GM21390 (cell line): ENCODE results near the gene MRPL32.

ENCODE experiments used
- ATAC-seq: cut with Tn5 transposase; IDR thresholded peaks from one replicate; pipeline ENCODE4 v1.9.1; 2021; ENCODE audit not compliant: unreplicated experiment

The MRPL32 gene

DNA sequence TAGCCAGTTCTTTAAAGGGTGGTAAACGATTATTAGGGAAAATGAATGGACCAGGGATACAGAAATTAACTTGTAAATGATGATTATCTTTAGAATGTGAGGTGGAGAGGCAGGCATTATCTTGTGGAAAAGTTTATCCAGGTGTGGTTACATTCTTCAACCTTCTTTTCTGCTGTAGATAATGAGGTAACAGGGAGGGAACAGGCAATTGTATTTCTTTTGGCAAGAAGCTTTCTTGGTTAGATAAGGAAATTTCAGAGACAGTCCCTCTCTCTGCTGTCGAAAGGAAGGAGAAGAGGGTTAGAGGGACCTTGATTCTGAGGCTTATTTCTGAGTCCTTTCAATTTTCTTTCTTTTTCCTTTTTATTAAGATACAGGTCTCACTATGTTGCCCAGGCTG lies 32.1 kb downstream of the MRPL32 start:
- no peak for ATAC-seq

DNA sequence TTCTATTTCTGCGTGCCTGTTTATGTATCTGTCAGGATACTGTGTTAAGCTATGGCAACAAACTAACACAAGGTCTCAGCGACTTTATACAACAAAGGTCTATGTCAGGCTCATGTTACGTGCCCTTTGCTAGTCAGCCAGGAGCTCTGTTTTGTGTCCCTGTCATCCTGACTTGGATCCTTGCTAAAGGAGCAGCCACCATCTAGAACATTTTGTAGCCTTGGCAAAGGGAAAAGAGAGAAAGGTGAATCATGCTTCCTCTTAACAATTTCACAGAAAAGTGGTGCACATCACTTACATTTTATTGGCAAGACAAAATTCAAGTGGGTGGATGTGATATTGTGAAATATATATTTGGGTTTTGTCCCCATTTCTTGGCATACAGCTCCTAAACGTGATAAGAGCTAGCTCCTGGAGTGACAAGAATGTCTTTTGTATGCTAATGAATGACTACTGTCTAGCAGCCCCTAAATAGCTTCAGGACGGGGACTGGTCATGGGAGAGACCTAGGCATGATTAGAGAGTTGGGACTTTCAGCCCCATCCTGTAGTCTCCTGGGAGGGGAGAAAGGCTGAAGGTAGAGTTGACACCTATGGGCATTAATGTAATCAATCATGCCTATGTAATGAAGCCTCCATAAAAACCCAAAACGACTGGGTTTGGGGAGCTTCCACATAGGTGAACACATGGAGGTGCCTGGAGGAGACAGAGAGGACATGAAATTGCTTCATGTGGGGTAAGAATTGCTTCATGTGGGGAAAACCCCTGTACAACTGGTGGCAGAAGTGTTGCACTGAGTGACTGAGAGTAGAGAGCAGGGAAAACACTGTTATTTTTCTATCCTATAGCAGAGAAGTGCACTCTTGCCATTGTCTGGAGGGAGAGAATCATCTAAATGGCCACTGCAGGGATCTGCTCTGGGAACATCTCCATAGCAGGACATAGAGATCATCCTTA lies 33.0 kb downstream of the MRPL32 start:
- no peak for ATAC-seq

DNA sequence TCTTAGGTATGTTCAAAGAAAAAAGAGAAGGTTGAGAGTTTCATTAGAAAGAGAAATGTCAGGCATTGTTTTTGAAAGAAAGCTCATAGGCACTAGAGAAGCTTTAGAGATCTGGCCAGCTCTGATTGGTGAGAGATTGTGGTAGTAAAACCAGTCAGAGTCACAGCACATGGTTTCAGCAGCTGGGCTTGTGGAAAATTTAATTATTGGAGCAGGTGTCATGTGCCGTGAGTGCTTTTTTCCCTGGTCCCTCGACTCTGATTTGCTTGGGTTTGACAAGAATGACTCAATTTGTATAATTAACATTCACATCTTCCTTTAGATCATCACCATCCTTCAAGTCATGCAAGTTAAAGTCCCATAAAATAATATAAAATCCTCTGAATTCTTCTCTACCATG lies 35.2 kb downstream of the MRPL32 start:
- no peak for ATAC-seq

DNA sequence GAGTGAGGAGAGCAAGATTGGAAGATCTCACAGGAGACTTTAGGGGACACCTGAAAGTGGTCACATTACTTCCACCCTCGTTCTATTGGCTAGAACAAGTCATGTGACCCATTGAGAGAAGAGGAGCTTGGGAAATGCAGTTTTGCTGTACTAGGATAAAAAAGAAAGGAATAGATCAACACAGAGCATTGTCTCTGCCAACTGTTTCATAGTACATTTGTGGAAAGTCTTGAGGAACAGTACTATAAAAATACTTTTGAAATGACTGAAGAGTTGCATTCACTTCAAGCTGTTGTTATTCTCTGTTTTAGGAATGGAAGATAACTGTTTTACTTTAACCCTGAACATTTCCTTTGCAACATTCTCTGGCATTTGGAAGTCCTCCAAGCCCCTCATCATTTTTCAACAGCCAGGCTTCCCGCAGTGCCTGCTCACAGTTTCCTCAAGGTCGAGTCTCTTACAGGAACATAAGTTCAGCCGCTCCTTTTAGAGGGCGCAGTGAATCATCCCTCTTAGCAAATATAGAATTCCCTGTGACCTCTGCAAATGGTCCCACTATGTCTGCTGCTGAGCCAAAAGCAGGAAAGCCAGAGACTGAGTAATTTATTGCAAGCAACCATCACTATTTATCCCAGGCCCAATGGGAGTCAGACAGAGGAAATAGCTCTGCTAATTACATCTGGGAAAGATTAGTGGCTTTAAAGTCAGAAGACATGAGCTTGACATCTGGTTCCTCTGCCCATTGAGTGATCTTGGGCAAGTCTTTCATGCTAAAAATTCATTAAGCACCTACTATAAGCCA lies 40.7 kb downstream of the MRPL32 start:
- no peak for ATAC-seq

DNA sequence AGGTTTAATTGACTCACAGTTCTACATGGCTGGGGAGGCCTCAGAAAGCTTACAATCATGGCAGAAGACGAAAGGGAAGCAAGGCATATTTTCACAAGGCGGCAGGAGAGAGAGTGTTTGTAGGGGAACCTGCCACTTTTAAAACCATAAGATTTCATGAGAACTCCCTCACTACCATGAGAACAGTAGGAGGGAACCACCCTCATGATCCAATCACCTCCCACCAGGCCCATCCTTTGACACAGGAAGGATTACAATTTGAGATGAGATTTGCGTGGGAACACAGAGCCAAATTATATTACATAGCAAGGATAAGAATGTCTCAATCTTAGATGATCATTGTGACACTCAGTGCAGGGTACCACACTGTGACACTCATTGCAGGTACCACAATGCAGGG lies 44.2 kb downstream of the MRPL32 start:
- no peak for ATAC-seq

DNA sequence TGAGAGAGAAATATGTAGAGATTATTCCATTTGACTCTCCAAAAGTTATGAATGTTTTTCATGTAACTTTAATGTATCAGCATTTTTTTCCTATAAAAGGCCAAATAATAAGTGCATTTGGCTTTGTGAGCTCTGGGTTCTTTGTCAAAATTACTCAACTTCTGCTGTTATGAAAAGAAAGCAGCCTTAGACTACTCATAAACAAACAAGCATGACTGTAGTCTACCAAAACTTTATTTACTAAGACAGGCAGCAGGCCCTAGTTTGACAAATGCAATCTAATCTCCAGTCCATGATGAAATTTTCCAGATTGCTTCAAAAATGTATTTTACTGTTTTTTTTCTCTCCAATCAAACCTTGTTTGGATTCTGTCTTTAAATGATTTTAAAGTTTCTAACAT lies 46.3 kb downstream of the MRPL32 start:
- no peak for ATAC-seq

DNA sequence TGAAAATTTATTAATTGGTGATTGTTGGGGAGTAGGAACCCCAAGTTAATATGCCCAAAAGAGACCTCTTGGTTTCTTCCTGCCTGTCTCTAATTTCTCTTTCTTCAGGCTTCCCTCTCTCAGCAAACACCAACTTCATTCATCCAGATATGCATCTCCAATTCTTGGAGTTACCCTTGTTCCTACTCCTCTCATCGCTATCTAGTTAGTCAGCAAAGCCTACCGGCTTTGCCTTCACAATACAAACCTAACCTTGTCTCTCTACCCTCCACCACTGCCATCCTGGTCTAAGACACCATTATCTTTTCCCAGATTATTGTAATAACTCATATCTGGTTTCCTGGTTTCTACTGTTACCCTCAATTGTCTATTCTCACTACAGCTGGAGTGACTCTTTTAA lies 47.9 kb downstream of the MRPL32 start:
- ATAC-seq: no peak

DNA sequence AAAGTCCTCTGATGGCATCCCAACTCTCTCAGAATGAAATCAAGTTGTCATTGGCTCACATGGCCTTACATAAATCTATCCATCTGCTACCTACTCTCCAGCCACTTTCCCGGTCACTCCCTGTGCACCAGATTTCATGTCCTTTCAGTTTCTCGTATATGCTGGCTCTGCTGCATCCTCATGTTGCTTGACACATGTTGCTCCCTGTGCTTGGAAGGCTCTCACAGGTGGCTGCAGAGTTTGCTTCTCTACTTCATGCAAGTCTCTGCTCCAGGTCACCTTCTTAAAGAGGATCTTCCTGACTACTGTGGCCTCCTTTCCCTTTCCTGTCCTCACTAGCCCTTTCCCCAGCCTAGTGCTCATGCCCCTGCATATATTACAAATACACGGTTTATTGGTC lies 48.3 kb downstream of the MRPL32 start:
- ATAC-seq: no peak

DNA sequence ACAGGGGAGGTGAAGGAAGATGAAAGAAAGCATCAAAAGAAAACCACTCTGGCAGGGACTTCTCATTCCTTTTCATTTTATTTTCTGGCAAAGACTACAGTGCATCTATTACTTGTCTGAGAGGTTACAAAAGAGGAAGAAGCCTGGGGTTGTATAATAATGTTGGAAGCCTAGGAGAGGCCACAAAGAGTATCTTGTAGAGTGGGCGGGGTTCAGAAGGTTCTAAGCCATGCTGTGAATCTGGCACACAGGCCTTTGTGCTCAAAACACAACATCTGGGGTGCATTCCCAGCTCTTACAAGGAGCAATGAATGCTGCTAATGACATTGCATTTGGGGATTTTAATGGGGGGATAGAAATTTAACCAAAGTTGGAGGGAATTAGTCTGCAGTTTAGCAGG lies 49.4 kb downstream of the MRPL32 start:
- no peak for ATAC-seq

DNA sequence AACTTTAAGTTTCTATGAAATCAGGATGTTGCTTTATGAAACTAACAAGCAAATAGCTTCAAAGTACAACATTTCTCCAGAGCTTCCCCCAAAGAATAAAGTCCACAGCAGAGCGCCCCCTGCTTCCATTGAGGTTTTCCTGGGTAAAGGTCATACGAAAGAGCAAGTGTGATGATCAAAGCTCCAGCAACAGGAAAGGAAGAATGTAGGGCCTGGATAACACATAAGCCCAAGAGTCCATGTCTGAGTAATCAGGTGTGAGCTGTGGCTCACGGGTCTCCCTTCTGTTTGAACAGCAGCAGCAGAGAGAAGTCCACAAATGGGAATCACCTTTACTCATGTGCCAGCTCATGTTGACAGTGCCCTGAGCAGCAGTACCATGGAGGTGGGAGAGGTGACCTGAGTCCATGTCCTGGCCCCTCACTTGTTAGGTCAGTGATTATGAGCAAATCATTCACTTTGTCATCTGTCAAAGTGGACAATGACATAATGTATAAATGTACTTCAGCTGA lies 50.5 kb downstream of the MRPL32 start:
- ATAC-seq: no peak

DNA sequence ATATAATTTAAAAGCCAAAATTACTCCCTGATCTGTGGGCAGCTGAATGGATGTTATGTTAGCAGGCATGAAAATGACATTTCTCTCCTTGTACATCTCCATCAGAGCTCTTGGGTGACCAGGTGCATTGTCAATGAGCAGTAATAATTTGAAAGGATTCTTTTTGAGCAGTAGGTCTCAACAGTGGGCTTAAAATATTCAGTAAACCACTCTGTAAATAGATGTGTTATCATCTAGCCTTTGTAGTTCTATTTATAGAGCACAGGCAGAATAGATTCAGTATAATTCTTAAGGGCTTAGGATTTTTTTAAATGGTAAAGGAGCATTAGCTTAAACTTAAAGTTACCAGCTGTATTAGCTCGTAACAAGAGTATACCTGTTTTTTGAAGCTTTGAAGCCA lies 52.0 kb downstream of the MRPL32 start:
- ATAC-seq: no peak

DNA sequence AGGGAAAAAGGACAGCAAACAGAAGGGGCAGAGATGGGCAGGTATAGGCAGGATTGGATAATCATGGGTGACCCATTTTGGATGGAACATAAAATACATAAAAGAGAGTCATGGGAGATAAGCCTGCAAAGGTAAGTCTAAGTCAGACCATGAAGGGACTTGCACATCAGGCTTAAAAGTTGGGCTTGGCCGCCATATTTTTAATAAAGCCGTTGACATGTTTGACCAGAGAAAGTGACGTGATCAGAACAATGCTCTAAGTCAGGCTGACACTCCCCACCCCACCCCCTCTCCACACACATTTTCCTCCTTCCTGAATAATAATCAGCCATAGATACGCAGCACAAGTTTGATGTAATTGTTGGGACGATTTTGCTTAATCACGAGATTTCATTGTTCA lies 54.0 kb downstream of the MRPL32 start:
- no peak for ATAC-seq

DNA sequence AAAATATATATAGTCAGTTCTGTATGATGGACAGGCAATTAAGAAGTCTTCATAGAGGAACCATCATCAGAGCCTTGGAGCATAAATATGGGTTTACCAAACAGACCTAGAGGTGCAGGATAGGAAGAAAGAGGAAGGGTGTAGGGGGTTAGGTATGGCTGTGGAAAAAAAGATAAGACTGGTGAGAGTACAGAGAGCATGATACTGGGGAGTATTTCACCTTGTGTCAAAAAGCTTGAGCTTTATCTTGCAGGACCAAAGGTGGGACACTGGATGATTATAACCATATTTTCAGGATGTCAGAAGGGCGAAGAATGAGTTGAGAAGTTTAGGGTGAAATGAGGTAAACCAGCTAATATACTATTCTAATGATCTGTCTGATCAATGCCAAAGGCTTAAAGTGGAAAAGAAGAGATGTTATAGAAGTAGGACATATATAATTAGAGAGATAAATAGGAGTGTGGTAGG lies 54.6 kb downstream of the MRPL32 start:
- ATAC-seq: no peak
